Left renal cortex interstitium (tissue), 4 donors: ENCODE measurements around the gene MYOD1. TPM values are rescaled to one million over a fixed set of nuclear protein-coding genes. Genes with fewer than 3 reads are reported as not detected.

ENCODE experiments used
- DNase-seq, 4 donors: peaks; one replicate each; pipeline ENCODE4 v3.0.0-alpha.2; 2013; ENCODE audit warnings: low read depth in 4 of 4, low spot score in 2 of 4, missing footprints in 1 of 4
- polyA plus RNA-seq, 4 donors: library from polyadenylated mRNA; unstranded; fragments of 120-200 nt; gene quantifications; one replicate each; pipeline ENCODE4 v1.2.1, GENCODE V29; 2013; ENCODE audit not compliant: insufficient read length in 4 of 4

The MYOD1 gene
- polyA plus RNA-seq, 4 donors: not detected

DNA sequence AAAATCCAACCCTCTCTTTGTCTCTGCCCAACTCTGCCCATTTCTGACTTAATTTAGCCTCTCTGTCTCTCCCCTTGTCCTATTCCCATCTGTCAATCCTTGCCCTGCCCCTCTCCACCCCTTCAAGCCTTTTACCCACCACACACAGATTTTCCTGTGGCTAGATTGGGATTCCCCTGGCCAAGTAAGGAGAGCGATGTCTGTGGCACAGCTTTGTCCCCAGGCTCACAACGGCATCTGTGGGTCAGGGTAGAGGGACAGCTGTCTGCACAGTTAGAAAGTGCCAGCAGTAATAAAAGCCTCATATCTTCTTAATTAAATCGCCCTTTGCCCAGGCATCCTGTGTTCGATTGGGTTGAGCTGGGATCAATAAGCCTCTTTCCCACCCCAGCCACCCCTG lies 13.9 kb downstream of the MYOD1 start:
- no peak for DNase-seq

DNA sequence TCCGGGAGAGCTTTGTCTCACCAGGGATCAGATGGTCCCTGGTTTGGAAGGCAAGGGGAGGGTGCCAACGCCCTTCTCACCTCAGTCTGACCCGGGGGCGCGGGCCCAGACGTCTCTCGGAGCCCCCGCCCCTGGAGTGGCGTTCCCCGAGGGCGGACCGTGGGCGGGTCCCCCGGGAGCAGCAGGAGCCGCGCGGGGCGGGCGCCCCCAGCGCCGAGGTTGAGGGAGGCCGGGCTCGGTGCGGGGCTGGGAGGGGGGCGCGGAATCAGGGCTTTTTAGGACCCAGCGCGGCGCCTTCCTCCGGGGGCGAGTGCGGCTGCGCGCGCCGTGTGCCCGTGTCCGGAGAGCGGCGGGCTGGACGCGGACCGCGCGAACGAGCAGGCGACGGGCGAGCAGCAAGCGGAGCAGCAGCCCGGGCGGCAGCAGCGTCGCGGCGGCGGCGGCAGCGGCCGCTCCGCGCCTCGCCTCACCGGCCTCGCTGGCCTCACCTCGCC lies 15.1 kb downstream of the MYOD1 start, which contains the start of gene KCNC1:
KCNC1 (plus strand) TSS at position 364 of the 494 bp plus-strand sequence. CDS start 1,222 bp downstream, outside the sequence.
- DNase-seq: no peak

DNA sequence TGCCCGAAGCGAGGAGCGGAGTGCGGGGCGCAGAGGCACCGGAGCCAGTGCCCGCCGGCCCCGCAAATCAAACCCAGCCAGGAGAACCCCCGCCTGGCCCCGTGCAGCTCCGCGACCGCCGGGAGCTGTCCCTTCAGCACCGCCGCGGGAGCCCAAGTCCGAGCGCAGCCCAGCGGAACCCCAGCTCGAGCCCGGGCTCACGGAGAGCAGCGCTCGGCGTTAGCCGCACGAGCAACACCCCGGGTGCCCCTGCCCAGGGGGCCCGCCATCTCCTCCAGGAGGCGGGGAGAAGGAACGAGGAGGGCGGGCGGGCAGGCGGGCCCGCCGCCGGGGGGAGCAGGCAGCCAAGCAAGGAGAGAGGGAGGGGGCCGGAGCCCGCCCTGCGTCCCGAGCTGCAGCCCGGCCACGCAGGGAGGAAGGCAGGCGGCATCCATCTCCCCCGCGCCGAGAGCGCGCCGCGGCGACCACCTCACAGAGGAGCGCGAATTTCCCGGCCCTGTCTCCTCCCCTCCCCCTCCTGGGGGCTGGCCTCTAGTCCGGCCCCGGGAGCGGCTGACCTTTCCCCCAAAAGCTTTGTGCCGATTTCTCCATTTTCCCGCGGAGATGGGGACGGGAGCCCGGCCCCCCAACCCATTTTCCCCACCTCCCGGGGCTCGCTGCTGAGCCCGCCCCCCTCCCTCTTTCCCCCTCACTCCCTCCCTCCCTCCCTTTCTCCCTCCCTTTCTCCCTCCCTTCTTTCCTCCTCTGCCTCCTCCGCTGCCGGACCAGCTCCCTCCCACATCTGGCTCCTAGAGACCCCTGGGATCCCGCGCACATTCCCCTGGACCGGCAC lies 15.8 kb downstream of the MYOD1 start:
- DNase-seq: peak in 3 of 4 donors; percentile 68 to 78 (median 73)

DNA sequence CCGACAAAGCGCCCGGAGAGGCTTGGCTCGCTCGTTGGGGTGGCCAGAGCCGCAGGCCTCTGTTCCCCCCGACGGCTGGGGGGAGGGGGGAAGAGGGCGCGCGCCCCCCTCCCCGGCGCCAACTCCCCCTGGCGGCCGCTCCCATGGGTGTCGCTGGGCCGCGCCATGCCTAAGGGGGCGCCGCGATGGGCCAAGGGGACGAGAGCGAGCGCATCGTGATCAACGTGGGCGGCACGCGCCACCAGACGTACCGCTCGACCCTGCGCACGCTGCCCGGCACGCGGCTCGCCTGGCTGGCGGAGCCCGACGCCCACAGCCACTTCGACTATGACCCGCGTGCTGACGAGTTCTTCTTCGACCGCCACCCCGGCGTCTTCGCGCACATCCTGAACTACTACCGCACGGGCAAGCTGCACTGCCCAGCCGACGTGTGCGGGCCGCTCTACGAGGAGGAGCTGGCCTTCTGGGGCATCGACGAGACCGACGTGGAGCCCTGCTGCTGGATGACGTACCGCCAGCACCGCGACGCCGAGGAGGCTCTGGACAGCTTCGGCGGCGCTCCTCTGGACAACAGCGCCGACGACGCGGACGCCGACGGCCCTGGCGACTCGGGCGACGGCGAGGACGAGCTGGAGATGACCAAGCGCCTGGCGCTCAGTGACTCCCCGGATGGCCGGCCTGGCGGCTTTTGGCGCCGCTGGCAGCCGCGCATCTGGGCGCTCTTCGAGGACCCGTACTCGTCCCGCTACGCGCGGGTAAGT lies 16.6 kb downstream of the MYOD1 start:
- DNase-seq: no peak

DNA sequence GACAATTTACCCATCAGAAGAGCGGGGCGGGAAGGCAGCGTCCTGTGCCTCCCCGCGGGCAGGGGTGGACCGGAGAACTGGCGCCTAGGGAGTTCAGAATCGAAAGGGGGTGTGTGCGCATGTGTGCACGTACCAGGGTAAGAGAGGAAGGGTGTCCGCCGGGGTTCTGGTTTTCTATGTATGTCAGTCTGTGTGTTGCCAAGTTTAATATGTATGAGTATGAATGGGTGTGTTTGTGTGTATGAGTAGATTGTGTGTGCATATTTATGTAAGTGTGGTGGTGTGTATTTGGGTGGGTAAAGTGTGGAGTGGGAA lies 17.2 kb downstream of the MYOD1 start:
- DNase-seq: no peak

DNA sequence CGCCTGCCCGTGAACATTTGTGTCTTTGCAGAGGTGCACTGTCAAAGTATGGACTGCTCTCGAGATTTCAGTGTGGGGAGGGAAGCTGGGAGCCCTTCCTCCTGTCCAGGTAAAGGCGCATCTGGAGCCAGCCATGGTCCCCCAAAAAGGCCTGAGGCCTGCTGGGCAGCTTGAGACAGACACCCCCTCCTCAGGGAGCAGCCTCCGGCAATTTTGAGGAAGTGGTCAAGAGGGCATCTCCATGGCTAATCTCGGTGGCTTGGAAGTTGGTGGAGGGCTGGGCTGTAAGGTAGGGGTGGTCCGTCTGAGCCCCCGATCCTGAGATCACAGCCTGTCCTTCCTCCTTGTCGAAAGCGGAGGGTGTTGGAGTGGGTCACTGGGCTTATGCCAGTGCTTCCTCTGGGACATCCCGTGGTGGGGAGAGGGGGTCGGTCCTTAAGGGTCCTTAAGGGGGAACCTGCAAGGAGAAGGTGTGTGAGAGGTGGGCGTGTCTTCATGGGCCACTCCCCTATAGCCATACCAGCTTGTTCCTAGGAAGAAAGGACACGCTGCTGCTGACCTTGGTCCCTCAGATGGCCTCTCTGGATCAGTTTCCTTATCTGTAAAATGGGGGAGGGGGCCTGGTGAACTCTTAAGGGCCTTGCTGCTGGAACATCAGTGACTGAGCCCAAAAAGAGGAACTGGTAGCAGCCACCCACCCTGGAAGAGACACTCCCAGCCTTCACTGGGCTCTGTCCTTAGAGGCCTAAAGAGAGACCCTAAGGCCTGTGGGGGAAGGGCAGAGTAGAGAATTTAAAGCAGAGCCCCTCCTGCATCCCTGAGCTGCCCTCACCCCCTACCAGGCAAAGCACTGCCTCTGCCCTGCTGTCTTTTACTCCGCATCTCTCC lies 17.8 kb downstream of the MYOD1 start:
- DNase-seq: no peak

DNA sequence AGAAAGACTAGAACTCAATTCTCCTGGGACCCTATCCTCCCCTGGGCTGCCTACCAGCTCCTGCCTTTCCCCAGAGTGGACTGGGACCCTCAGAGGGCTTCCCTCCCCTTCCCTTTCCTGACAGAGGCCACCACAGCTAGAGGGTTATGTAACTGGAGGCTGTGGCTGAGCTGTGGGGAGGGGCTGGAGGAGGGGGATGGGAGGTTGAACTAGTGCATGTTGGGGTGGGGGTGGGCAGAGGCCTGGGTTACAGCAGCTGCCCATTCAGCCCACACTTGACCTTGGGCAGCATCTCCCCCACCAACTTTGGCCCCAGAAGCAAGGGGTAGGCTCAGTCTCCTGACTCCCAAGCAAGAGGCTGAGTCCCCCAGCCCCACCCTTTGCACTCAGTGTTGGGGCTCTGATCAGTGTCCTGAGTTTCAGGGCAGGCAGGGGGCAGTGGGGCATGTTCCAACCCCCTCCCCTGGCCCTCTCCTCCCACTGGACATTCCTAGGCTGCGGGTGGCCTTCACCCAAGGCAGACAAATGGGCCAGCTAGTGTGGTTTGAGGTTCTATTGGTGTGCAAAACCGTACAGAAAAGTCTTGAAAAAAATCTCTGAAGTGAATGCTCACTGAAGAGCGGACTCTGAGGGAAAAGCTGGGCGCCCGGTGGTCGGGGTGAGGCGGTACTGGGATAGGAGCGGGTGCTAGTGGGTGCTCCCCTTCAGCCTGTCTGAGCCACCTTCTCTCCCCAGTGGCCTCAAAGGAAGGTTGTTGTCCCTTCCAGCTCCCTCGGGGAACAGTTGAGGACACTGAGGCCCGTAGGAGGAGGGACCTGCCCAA lies 19.0 kb downstream of the MYOD1 start:
- DNase-seq: no peak

DNA sequence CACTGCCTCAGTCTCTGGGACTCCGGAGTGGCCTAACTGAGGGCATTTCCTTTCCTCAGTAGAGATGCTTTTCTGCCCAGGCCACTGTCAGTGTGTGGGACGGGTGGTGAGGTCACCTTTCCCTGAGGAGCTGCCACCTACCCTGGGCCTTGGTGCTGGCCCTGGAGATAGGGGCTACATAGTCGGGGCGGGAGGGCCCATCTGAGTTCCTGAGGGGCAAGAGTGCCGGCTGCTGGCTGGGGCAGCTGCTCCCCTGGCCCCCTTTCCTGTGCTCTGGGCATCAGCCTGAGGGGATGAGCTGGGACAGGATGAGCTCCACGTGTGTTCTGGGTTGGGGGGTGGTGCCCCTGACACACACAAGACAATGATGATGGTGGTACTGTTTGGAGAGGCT lies 20.6 kb downstream of the MYOD1 start:
- DNase-seq: no peak

DNA sequence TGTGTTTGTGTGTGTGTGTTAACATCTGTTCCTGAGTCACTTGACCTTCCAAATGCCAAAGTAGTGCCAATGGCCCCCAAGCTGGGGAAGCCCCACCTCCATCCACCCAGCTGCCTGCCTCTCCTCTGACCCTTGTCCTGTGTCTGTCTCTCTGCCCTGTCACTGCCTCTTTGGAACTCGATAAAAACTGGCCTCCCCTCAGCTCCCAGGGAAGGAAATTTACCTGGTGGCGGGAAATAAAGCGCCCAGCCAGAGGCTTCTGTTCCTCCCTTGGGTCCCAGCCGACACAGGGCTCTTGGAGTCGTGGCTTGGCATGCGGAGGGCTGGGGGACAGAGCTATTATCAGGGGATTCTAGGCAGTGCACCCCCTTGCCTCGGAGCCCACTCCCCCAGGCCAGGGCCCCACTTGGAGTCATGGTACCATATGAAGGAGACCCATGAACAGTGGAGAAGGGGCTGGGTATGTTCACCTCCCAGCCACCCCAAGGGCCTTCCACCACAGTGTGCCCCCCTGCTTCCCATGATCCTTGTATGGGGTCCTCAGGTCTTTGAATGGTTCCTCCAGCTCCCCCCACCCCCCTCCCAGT lies 21.4 kb downstream of the MYOD1 start:
- no peak for DNase-seq

DNA sequence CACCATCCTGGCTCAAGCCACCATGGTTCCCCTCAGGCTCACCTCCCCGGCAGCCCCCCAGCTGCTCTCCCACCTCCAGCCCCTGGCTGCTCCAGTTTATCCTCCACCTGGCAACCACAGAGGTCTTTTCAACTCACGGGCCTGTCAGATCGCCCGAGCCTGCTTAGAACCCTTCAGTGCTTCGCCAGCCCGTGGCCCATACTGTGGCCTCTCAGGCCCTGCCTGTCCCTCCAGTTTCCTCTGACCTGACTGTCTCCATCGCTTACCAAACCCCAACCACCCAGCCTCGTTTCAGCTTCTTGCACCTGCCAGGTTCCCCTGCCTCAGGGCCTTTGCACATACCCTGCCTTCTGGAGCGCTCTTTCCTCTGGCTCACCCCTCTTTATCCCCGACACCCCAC lies 22.1 kb downstream of the MYOD1 start:
- DNase-seq: no peak

DNA sequence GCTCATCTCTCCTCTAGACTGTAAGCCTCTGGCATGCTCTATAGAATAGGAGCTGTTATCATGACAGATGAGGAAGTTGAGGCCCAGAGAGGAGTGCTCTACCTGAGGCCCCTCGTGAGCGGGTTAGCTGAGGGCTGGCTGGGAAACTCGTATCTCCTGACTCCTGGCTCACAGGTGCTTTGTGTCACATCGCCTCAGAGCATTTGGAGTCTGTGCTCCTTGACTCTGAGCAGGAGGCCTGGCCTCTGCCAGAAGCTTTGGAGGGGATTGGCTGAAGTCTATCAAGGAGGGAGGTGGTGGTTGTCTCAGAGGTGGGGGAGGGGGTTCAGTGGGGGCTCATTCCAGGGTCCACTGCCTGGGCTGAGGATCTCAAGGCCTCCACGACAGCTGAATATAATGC lies 22.6 kb downstream of the MYOD1 start:
- no peak for DNase-seq

DNA sequence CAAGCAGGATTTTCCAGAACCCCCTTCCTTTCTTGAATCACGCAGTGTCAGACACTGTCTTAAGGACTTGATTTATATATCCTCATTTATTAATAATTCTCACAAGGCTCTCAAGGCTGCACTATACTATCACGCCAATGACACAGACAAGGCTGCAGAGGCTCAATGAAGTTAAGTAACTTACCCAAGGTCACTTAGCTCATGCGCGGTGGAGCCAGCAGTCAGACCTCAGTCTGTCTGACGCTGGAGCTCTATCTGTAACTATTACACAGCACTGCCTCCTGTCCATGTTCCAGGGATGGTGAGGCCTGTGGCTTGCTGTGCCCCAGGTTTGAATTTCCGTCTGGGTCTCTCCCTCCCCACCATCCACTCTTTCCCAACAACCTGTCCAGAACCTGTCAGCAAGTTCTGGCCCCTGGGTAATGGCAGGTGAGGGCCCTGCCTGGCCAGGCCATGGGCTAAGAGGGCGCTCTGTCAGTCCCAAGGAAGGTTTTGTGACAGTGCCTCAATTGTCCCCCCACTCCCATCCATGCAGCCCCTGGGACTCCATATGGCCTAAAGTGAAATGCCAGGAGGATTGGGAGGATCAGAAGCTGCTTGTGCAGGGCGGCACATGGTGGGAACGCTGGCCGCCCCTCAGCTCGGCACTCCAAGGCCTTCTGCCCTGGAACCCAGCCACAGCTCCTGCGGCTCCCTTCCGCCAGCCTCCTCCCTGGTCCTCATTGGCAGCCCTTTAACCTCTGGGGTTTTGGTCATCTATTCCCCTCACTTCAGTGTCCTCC lies 23.8 kb downstream of the MYOD1 start:
- DNase-seq: no peak

DNA sequence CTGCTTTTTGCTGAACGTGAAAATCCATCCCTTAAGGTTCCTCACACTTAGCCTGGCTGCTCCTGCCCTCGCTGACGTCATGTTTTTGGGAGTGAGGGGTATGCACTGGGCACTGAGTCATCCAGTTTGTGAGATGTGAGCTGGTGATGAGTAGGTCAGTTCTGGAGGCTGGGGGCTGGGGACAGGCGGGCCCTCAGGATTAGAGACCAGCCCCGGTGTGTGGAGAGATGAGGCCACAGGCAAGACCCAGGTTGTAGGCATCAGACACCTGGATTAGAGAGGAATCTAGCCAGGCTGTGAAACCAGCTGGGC lies 24.4 kb downstream of the MYOD1 start:
- DNase-seq: no peak

DNA sequence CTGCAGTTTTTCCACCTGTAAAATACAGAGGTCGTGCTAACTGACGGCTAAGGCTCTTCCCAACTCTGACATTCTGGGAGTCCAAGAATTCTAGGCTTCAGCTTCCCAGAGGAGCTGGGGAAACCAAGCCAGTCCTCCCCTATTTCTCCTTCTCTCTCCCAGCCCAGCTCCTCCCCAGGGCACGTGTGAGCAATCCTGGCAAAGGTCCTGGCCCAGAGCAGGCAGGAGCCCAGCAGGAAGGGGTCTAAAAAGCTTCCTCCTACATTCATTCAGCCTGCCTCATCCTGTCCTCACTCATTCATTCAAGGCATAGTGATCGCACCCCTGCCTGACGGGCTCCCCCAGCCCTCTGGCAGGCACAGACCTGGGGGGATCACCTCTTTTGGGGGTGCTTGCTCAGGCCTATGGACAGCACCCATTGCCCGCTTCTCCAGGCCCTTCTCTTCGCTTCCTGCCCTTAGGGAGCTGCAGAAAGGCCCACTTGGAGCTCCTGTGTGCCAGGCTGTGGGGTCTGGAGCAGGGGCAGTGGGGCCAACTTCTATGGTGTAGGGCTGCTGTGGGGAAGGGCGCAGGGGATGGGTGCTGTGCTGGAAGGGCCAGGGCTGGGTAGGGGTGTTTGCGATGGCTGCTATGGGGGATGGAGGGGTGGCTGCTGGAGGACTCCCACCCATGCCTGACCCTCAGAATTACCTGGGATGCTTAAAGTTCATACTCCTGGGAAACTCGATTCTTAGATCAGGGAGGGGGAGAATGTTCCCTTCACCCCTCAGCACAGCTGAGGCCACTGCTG lies 25.0 kb downstream of the MYOD1 start:
- no peak for DNase-seq

DNA sequence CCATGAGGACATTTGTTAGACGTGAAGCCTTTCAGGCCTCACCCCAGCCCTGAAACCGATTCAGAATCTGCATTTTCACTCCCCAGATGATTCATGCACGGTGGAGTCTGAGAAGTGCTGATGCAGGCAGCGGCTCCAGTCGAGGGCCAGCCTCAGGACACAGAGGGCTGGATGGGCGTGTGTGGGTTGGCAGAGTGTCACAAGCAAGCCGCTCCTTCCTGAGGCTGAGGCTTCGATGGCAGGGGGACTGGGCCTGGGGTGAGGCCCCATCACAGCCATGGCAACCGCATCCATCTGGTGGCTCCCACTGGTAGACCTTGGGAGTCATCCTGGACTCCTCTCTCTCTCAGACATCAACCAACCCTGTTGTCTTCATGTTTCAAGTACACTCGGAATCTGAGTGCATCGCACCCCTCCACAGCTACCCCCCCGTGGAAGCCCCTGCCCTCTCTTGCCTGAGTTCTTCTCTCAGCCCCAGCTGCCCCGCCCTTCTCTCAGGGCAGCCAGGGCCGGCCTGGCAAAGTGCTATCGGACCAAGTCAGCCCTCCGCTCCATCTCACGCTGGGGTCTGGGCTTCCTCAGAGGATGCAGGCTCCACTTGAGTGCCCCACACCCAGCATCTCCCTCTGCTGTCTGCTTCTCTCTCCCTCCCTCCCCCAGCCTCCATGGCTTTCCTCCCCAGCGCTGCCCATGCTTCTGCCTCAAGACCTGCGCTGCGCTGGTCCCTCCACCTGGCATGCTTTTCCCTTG lies 25.8 kb downstream of the MYOD1 start:
- no peak for DNase-seq

DNA sequence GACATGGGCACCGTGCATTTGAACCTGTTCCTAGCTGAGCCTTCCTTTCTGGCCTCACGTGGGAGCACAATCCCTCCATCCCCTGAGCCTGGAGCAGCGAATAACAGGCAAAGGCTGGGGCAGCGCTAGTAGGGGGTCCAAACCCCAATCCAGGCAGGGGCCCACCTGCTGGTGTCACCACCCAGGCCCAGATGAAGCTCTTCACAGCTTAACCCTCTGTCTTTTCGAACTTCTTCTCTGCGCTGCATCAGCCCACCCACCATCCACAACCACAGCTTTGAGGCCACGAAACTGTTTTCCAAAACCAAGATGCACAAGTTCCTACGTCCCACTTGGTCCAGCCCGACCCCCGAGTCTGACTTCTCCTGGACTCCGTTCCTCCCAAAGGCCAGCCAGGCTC lies 26.7 kb downstream of the MYOD1 start:
- no peak for DNase-seq

DNA sequence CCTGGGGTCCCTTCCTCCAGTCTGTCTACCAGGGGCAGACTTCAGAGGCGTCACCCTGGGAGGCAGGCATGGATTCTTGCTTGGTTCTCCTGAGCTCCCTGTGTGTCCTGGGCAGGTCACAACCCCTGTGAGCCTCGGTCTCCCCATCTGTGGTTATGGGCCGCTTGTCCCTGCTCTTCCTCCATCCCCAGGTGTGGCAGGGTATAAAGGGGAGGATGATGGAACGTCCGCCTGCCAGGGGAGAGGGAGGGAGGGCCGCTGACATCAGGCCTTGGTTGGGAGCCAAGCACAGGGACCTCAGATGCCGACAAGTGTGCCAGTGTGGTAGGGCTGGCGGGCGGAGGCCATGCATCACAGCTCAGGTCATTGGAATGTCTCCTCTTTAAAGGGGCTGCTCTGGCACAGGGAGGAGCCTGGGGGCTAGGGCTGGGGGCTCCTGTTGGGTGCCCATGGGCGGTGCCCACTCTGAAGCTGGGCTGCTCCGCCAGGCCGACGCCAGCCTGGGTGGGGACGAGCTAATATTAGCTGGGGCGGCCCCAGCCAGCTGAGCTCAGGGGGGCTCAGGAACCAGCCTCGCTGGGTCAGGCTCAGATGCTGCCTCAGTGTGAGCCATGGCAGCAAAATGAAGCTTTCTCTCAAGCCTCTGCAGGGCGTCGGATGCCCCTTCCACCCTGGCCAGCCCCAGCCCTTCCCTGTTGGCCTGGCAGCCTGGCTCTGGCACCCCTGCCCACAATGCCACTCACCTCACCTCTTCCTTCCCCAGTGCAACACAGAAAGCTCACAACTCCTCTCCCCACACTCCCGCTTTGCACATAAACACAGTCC lies 28.0 kb downstream of the MYOD1 start:
- DNase-seq: no peak
